Central memory CD8-positive, alpha-beta T cell (primary cell): ENCODE results near the gene TTC12.
A peak's percentile ranks its signal among the peaks of the same experiment; 100 is the strongest.

ENCODE experiments used
- ATAC-seq: fragments of 150-1000 bp; cut with Tn5 transposase; replicated peaks from 2 replicates; pipeline ENCODE4 v1.10.0; 2022; ENCODE audit warnings: mild to moderate bottlenecking, moderate FRiP score, moderate number of reproducible peaks; ENCODE audit not compliant: poor library complexity, severe bottlenecking; ENCODE audit errors: extremely low read depth
- DNase-seq, 2 donors: peaks; one replicate each; pipeline ENCODE4 v3.0.0; 2021; ENCODE audit warnings: low spot score in 2 of 2
- H3K27ac Mint-ChIP-seq: one replicate; pipeline ENCODE4 v1.8.0; 2022; ENCODE audit warnings: low read depth, mild to moderate bottlenecking, moderate library complexity, mixed read lengths
- H3K27me3 Mint-ChIP-seq: one replicate; pipeline ENCODE4 v1.8.0; 2022; ENCODE audit warnings: mixed read lengths
- H3K36me3 Mint-ChIP-seq: one replicate; pipeline ENCODE4 v1.8.0; 2022; ENCODE audit warnings: mild to moderate bottlenecking, moderate library complexity, mixed read lengths; ENCODE audit not compliant: insufficient read depth
- H3K4me1 Mint-ChIP-seq: one replicate; pipeline ENCODE4 v1.8.0; 2022; ENCODE audit warnings: mixed read lengths
- H3K4me3 Mint-ChIP-seq: one replicate; pipeline ENCODE4 v1.8.0; 2022; ENCODE audit warnings: mild to moderate bottlenecking, moderate library complexity, mixed read lengths
- H3K9me3 Mint-ChIP-seq: one replicate; pipeline ENCODE4 v1.8.0; 2022; ENCODE audit warnings: mixed read lengths

Gene TTC12

GRCh38 chr11:113275602-113276001 is 38.8 kb upstream of the TTC12 start:
- Mint-ChIP-seq H3K9me3 (no peaks in the 10 kb centered on the region), H3K27me3 (peaks cover 4% of the 10 kb centered on the region), H3K36me3 (no peaks in the 10 kb centered on the region), H3K4me1 (no peaks in the 10 kb centered on the region), H3K4me3 (no peak overlapping the region), H3K27ac (peak overlapping the region; percentile 64)
- no peak for ATAC-seq
- no peak for DNase-seq

GRCh38 chr11:113276466-113276865 is 37.9 kb upstream of the TTC12 start:
- H3K4me3 Mint-ChIP-seq = no peak overlapping the region
- H3K9me3 Mint-ChIP-seq = no peaks in the 10 kb centered on the region
- DNase-seq (no peak), ATAC-seq (no peak)
- H3K4me1 Mint-ChIP-seq = no peaks in the 10 kb centered on the region
- no peaks in the 10 kb centered on the region for H3K27me3 Mint-ChIP-seq
- H3K36me3 Mint-ChIP-seq = no peaks in the 10 kb centered on the region
- H3K27ac Mint-ChIP-seq = peak overlapping the region; percentile 64

- Mint-ChIP-seq H3K9me3 (no peaks in the 10 kb centered on the region), H3K4me3 (no peak overlapping the region), H3K27ac (no peak overlapping the region), H3K27me3 (no peaks in the 10 kb centered on the region), H3K4me1 (no peaks in the 10 kb centered on the region), H3K36me3 (no peaks in the 10 kb centered on the region)
- DNase-seq = no peak
- ATAC-seq = no peak
These were observed 36.5 kb upstream of the TTC12 start for GRCh38 chr11:113277907-113278306.

GRCh38 chr11:113278481-113278880 is 35.9 kb upstream of the TTC12 start:
- Mint-ChIP-seq H3K4me1 (no peaks in the 10 kb centered on the region), H3K27ac (no peak overlapping the region), H3K9me3 (no peaks in the 10 kb centered on the region), H3K36me3 (no peaks in the 10 kb centered on the region), H3K27me3 (no peaks in the 10 kb centered on the region), H3K4me3 (no peak overlapping the region)
- no peak for DNase-seq
- no peak for ATAC-seq

GRCh38 chr11:113278925-113279324 is 35.5 kb upstream of the TTC12 start:
- Mint-ChIP-seq H3K36me3 (no peaks in the 10 kb centered on the region), H3K27ac (no peak overlapping the region), H3K9me3 (no peaks in the 10 kb centered on the region), H3K27me3 (no peaks in the 10 kb centered on the region), H3K4me1 (no peaks in the 10 kb centered on the region), H3K4me3 (no peak overlapping the region)
- ATAC-seq (no peak), DNase-seq (no peak)

- H3K4me1 Mint-ChIP-seq = no peaks in the 10 kb centered on the region
- no peaks in the 10 kb centered on the region for H3K36me3 Mint-ChIP-seq
- H3K9me3 Mint-ChIP-seq = no peaks in the 10 kb centered on the region
- H3K27me3 Mint-ChIP-seq = no peaks in the 10 kb centered on the region
- H3K4me3 Mint-ChIP-seq = no peak overlapping the region
- H3K27ac Mint-ChIP-seq = no peak overlapping the region
- ATAC-seq (no peak), DNase-seq (no peak)
These were observed 34.8 kb upstream of the TTC12 start for GRCh38 chr11:113279591-113279990.

- no peaks in the 10 kb centered on the region for H3K4me1 Mint-ChIP-seq
- H3K9me3 Mint-ChIP-seq = no peaks in the 10 kb centered on the region
- H3K27ac Mint-ChIP-seq = no peak overlapping the region
- no peak overlapping the region for H3K4me3 Mint-ChIP-seq
- DNase-seq = no peak
- H3K27me3 Mint-ChIP-seq = no peaks in the 10 kb centered on the region
- H3K36me3 Mint-ChIP-seq = no peaks in the 10 kb centered on the region
- ATAC-seq = no peak
These were observed 33.2 kb upstream of the TTC12 start for GRCh38 chr11:113281052-113281725.

GRCh38 chr11:113282898-113283437 is 31.4 kb upstream of the TTC12 start:
- no peaks in the 10 kb centered on the region for H3K36me3 Mint-ChIP-seq
- H3K9me3 Mint-ChIP-seq = no peaks in the 10 kb centered on the region
- no peak for ATAC-seq

GRCh38 chr11:113283881-113284280 is 30.5 kb upstream of the TTC12 start:
- H3K27ac Mint-ChIP-seq = no peak overlapping the region
- ATAC-seq (no peak), DNase-seq (no peak)
- H3K9me3 Mint-ChIP-seq = no peaks in the 10 kb centered on the region
- no peaks in the 10 kb centered on the region for H3K27me3 Mint-ChIP-seq
- no peak overlapping the region for H3K4me3 Mint-ChIP-seq
- H3K36me3 Mint-ChIP-seq = no peaks in the 10 kb centered on the region
- no peaks in the 10 kb centered on the region for H3K4me1 Mint-ChIP-seq

More at GRCh38 chr11:113282898-113283437, 31.4 kb upstream of the TTC12 start:
- Mint-ChIP-seq H3K4me1 (no peaks in the 10 kb centered on the region), H3K4me3 (no peak overlapping the region), H3K27ac (no peak overlapping the region), H3K27me3 (no peaks in the 10 kb centered on the region)
- DNase-seq = no peak

GRCh38 chr11:113286009-113286408 is 28.4 kb upstream of the TTC12 start:
- H3K9me3 Mint-ChIP-seq = no peaks in the 10 kb centered on the region
- H3K36me3 Mint-ChIP-seq = no peaks in the 10 kb centered on the region
- H3K4me3 Mint-ChIP-seq = no peak overlapping the region
- H3K4me1 Mint-ChIP-seq = no peaks in the 10 kb centered on the region
- DNase-seq = no peak
- H3K27ac Mint-ChIP-seq = no peak overlapping the region
- no peaks in the 10 kb centered on the region for H3K27me3 Mint-ChIP-seq
- ATAC-seq = no peak

GRCh38 chr11:113286509-113287497 is 27.6 kb upstream of the TTC12 start:
- H3K27me3 Mint-ChIP-seq = no peaks in the 10 kb centered on the region
- H3K36me3 Mint-ChIP-seq = no peaks in the 10 kb centered on the region
- DNase-seq (no peak), ATAC-seq (no peak)
- no peaks in the 10 kb centered on the region for H3K4me1 Mint-ChIP-seq
- no peaks in the 10 kb centered on the region for H3K9me3 Mint-ChIP-seq
- no peak overlapping the region for H3K27ac Mint-ChIP-seq
- no peak overlapping the region for H3K4me3 Mint-ChIP-seq

GRCh38 chr11:113287801-113288200 is 26.6 kb upstream of the TTC12 start:
- Mint-ChIP-seq H3K36me3 (no peaks in the 10 kb centered on the region), H3K27ac (no peak overlapping the region), H3K27me3 (peaks cover 7% of the 10 kb centered on the region), H3K4me1 (no peaks in the 10 kb centered on the region), H3K9me3 (no peaks in the 10 kb centered on the region), H3K4me3 (no peak overlapping the region)
- no peak for ATAC-seq
- no peak for DNase-seq
